ENCODE data around the gene GPR61.

The GPR61 gene

GRCh38 chr1:109522026-109522425, 17.6 kb upstream of the GPR61 start:
- no peaks in the 10 kb centered on the region for H3K36me3 ChIP-seq
- TF ChIP-seq CTCF (IDR thresholded peaks at IDR 0.05; ENCODE audit: low read depth, low read length) = no peak
- peaks cover 6% of the 10 kb centered on the region for H3K9me3 ChIP-seq (ENCODE audit: severe bottlenecking)
- H3K4me3 ChIP-seq (ENCODE audit: low read depth, low read length) = no peak overlapping the region
- no peak overlapping the region for H3K27ac ChIP-seq
- no peak for DNase-seq
- no peaks in the 10 kb centered on the region for H3K27me3 ChIP-seq (ENCODE audit: insufficient read depth, low read depth, severe bottlenecking)

- no peaks in the 10 kb centered on the region for H3K27me3 ChIP-seq (ENCODE audit: insufficient read depth, low read depth, severe bottlenecking)
- H3K4me3 ChIP-seq (ENCODE audit: low read depth, low read length) = no peak overlapping the region
- no peak for TF ChIP-seq CTCF (IDR thresholded peaks at IDR 0.05; ENCODE audit: low read depth, low read length)
- peaks cover 6% of the 10 kb centered on the region for H3K9me3 ChIP-seq (ENCODE audit: severe bottlenecking)
- no peak for DNase-seq
- H3K27ac ChIP-seq = no peak overlapping the region
- H3K36me3 ChIP-seq = no peaks in the 10 kb centered on the region
These were observed 16.0 kb upstream of the GPR61 start for GRCh38 chr1:109523706-109524105.

- H3K9me3 ChIP-seq (ENCODE audit: severe bottlenecking) = peaks cover 6% of the 10 kb centered on the region
- no peak overlapping the region for H3K27ac ChIP-seq
- TF ChIP-seq CTCF (IDR thresholded peaks at IDR 0.05; ENCODE audit: low read depth, low read length) = no peak
- H3K36me3 ChIP-seq = no peaks in the 10 kb centered on the region
- DNase-seq = no peak
- no peak overlapping the region for H3K4me3 ChIP-seq (ENCODE audit: low read depth, low read length)
- no peaks in the 10 kb centered on the region for H3K27me3 ChIP-seq (ENCODE audit: insufficient read depth, low read depth, severe bottlenecking)
These were observed 12.4 kb upstream of the GPR61 start for GRCh38 chr1:109527098-109527811.

- TF ChIP-seq CTCF (IDR thresholded peaks at IDR 0.05; ENCODE audit: low read depth, low read length) = no peak
- H3K27ac ChIP-seq = no peak overlapping the region
- no peaks in the 10 kb centered on the region for H3K27me3 ChIP-seq (ENCODE audit: insufficient read depth, low read depth, severe bottlenecking)
- H3K36me3 ChIP-seq = no peaks in the 10 kb centered on the region
- H3K9me3 ChIP-seq (ENCODE audit: severe bottlenecking) = peaks cover 6% of the 10 kb centered on the region
- H3K4me3 ChIP-seq (ENCODE audit: low read depth, low read length) = no peak overlapping the region
- DNase-seq = no peak
These were observed 11.6 kb upstream of the GPR61 start for GRCh38 chr1:109527846-109528695.

GRCh38 chr1:109528712-109529111, 11.0 kb upstream of the GPR61 start:
- Histone ChIP-seq H3K27ac (no peak overlapping the region), H3K9me3 (ENCODE audit: severe bottlenecking) (peaks cover 6% of the 10 kb centered on the region), H3K36me3 (no peaks in the 10 kb centered on the region), H3K4me3 (ENCODE audit: low read depth, low read length) (no peak overlapping the region), H3K27me3 (ENCODE audit: insufficient read depth, low read depth, severe bottlenecking) (no peaks in the 10 kb centered on the region)
- no peak for TF ChIP-seq CTCF (IDR thresholded peaks at IDR 0.05; ENCODE audit: low read depth, low read length)
- DNase-seq = no peak

All from WERI-Rb-1 (cell line).